HUES6 (cell line): ENCODE measurements around the gene HOXD4.

ENCODE experiments used
- H3K27ac ChIP-seq: 2 replicates; pipeline ENCODE4 v1.7.0; 2013; ENCODE audit warnings: low read depth, mild to moderate bottlenecking, low read length, inconsistent platforms
- H3K27me3 ChIP-seq: 2 replicates; pipeline ENCODE4 v1.6.1; 2013; ENCODE audit warnings: low read length; ENCODE audit not compliant: control insufficient read depth, insufficient read depth
- H3K36me3 ChIP-seq: 2 replicates; pipeline ENCODE4 v1.6.1; 2013; ENCODE audit warnings: low read length; ENCODE audit not compliant: control insufficient read depth, insufficient read depth
- H3K4me1 ChIP-seq: 2 replicates; pipeline ENCODE4 v1.6.1; 2013; ENCODE audit warnings: low read length; ENCODE audit not compliant: control insufficient read depth, insufficient read depth
- H3K4me3 ChIP-seq: 2 replicates; pipeline ENCODE4 v1.5.1; 2013; ENCODE audit warnings: low read depth, low read length
- H3K9ac ChIP-seq: one replicate; pipeline ENCODE4 v1.6.1; 2013; ENCODE audit warnings: mild to moderate bottlenecking, low read length
- H3K9me3 ChIP-seq: 2 replicates; pipeline ENCODE4 v1.6.1; 2013; ENCODE audit warnings: low read depth, low read length; ENCODE audit not compliant: control insufficient read depth, insufficient read depth

The HOXD4 gene

DNA sequence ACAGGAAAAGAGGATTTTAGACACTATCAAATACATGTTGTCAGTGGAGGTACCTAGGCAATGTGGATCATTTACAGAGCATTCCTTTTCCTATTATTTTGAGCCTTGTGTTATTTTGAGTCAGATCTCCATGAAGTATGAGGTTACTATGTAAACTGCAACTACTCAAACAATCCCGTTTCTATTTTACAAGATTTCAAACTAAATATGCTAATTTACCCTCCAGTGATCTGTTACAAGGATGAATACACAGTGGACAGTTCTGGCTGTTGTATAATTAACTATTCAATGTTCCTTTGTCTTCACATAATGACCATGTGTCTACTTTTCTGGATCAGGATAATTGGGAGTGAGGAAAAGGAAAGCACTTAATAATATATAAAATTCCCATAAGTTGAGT is 41.7 kb downstream of the HOXD4 start:
- no peak overlapping the region for H3K9ac ChIP-seq
- no peak overlapping the region for H3K4me3 ChIP-seq
- H3K9me3 ChIP-seq: no peaks in the 10 kb centered on the region
- no peaks in the 10 kb centered on the region for H3K36me3 ChIP-seq
- peaks cover 86% of the 10 kb centered on the region for H3K27me3 ChIP-seq
- H3K4me1 ChIP-seq: peaks cover 26% of the 10 kb centered on the region
- H3K27ac ChIP-seq: no peak overlapping the region

DNA sequence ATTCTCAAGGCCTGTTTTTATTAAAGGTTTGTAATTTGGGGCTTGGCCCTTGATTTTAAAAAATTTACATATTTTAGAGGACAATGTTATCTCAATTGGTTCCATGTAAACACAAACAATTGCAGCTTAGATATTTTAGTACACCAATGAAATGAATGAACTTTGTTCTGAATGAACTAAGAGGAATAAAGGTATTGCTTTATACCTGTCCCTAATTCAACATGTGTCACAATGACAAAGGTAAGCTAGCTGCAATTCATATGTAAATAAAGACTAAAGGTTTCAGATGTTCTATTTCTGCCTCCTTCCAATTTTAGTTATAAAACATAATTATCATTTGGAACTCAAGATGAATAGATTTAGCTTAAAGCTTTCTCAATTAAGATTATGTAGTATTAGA is 48.6 kb downstream of the HOXD4 start:
- Histone ChIP-seq H3K27ac (no peak overlapping the region), H3K36me3 (no peaks in the 10 kb centered on the region), H3K27me3 (peaks cover 23% of the 10 kb centered on the region), H3K4me3 (no peak overlapping the region), H3K9ac (no peak overlapping the region), H3K9me3 (no peaks in the 10 kb centered on the region), H3K4me1 (no peaks in the 10 kb centered on the region)

DNA sequence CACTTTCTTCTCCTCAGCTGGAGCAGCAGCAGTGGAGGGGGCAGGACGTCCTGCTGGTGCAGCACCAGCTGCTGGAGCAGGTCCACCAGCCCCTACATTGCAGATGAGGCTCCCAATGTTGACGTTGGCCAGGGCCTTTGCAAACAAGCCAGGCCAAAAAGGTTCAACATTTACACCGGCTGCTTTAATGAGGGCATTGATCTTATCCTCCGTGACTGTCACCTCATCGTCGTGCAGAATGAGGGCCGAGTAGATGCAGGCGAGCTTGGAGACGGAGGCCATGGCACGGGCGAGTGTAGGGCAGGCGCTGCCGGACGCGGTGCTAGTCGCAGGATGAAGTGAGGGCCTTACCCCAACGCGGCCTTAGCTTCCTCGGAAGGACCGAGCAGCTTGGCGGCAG is 49.6 kb downstream of the HOXD4 start:
- Histone ChIP-seq H3K4me3 (no peak overlapping the region), H3K4me1 (no peaks in the 10 kb centered on the region), H3K27ac (no peak overlapping the region), H3K27me3 (peaks cover 18% of the 10 kb centered on the region), H3K9me3 (no peaks in the 10 kb centered on the region), H3K36me3 (no peaks in the 10 kb centered on the region), H3K9ac (no peak overlapping the region)

DNA sequence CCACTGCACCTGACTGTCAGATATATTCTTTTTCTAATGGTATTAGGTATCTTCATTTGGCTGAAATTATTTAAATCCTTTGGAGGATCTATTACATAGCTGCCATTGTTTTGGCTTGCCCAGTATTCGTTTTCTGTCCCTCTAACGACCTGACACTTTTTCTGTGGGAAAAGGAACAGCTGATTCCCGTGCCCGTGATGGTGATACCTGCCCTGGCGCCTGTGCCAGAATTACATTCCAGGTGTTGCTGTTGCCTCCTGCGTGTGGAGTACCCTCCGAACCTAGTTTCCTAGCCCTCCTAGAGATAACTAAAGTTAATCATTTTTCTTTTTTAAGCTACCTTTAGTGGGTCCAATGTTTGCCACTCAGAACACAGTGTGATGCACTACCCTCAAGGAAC is 51.1 kb downstream of the HOXD4 start:
- Histone ChIP-seq H3K4me3 (no peak overlapping the region), H3K36me3 (no peaks in the 10 kb centered on the region), H3K27ac (no peak overlapping the region), H3K9me3 (no peaks in the 10 kb centered on the region), H3K4me1 (no peaks in the 10 kb centered on the region), H3K9ac (no peak overlapping the region), H3K27me3 (peaks cover 9% of the 10 kb centered on the region; the same call in 1 of the 2 replicates)
